PC-3 (cell line): ENCODE measurements around the gene ZNF117. TPM values are rescaled to one million over a fixed set of nuclear protein-coding genes. Genes with fewer than 3 reads are reported as not detected.
"Not testable (repeated sequence)": the region's sequence is repeated elsewhere in the genome, so short reads cannot be mapped to it uniquely, and the experiment has no call there.

Experiments
- ATAC-seq: fragments of 200-7000 bp; cut with Tn5 transposase; 2 replicates; pipeline ENCODE4 v1.9.1; 2020; ENCODE audit warnings: mild to moderate bottlenecking, moderate library complexity
- BruUV-seq: library from RNA; stranded (reverse); fragments of 400-500 nt; replicated peaks from 2 replicates; lab custom pipeline; 2021; lab: Mats Ljungman, UMichigan
- CTCF ChIA-PET: fragments of 300-600 bp; sonication (Branson Sonifier 250); formaldehyde crosslinking; loops from one replicate; lab custom pipeline; 2022; ENCODE audit warnings: antibody characterized with exemption; lab: Charles Lee
- POLR2A ChIA-PET: fragments of 300-600 bp; sonication (Branson Sonifier 250); formaldehyde crosslinking; loops from one replicate; lab custom pipeline; 2022; ENCODE audit warnings: antibody characterized with exemption; ENCODE audit not compliant: unreplicated experiment; lab: Charles Lee
- DNase-seq: peaks from one replicate; pipeline ENCODE4 v3.0.0-alpha.2; 2015
- H2AFZ ChIP-seq: fragments of 300-600 bp; sonication (generic); 2 replicates; pipeline ENCODE4 v1.6.0; 2016; ENCODE audit warnings: antibody characterized with exemption, low read length
- H3F3A ChIP-seq: fragments of 300-600 bp; sonication (generic); one replicate; pipeline ENCODE4 v1.6.0; 2017; ENCODE audit warnings: antibody characterized with exemption, low read length, control low read depth, mild to moderate bottlenecking; ENCODE audit not compliant: unreplicated experiment
- H3K27ac ChIP-seq: fragments of 300-600 bp; sonication (generic); 2 replicates; pipeline ENCODE4 v1.5.1; 2016; ENCODE audit warnings: mild to moderate bottlenecking, low read length
- H3K27me3 ChIP-seq: fragments of 300-600 bp; sonication (generic); 2 replicates; pipeline ENCODE4 v1.6.1; 2016; ENCODE audit warnings: low read length, mixed read lengths
- H3K36me3 ChIP-seq: fragments of 300-600 bp; sonication (generic); 2 replicates; pipeline ENCODE4 v1.6.1; 2016; ENCODE audit warnings: low read depth, mixed run types, low read length, mixed read lengths
- H3K4me1 ChIP-seq: fragments of 300-600 bp; sonication (generic); 2 replicates; pipeline ENCODE4 v1.5.1; 2016; ENCODE audit warnings: low read length; ENCODE audit not compliant: insufficient read depth
- H3K4me2 ChIP-seq: fragments of 300-600 bp; sonication (generic); 2 replicates; pipeline ENCODE4 v1.6.0; 2016; ENCODE audit warnings: low read length
- H3K4me3 ChIP-seq: fragments of 300-600 bp; sonication (generic); 2 replicates; pipeline ENCODE4 v1.5.1; 2016; ENCODE audit warnings: mild to moderate bottlenecking, low read length, mixed read lengths
- H3K79me2 ChIP-seq: fragments of 300-600 bp; sonication (generic); 2 replicates; pipeline ENCODE4 v1.6.1; 2017; ENCODE audit warnings: low read length, mixed read lengths
- H3K9ac ChIP-seq: fragments of 300-600 bp; sonication (generic); 2 replicates; pipeline ENCODE4 v1.6.0; 2016; ENCODE audit warnings: mild to moderate bottlenecking, low read length
- H3K9me2 ChIP-seq: fragments of 300-600 bp; sonication (generic); replicated peaks from 2 replicates; pipeline ENCODE4 v1.6.1; 2016; ENCODE audit warnings: mixed run types, low read length, mixed read lengths
- H3K9me3 ChIP-seq: fragments of 300-600 bp; sonication (generic); 2 replicates; pipeline ENCODE4 v1.6.1; 2016; ENCODE audit warnings: low read length, mixed read lengths
- H4K20me1 ChIP-seq: fragments of 300-600 bp; sonication (generic); 2 replicates; pipeline ENCODE4 v1.6.1; 2016; ENCODE audit warnings: low read length, mixed read lengths
- EZH2 ChIP-seq: fragments of 300-600 bp; sonication (generic); IDR thresholded peaks from one replicate; pipeline ENCODE4 v1.6.1; 2017; ENCODE audit warnings: antibody characterized with exemption, mild to moderate bottlenecking, low read length; ENCODE audit not compliant: unreplicated experiment
- EZH2phosphoT487 ChIP-seq: fragments of 300-600 bp; sonication (generic); IDR thresholded peaks from 2 replicates; pipeline ENCODE4 v1.6.1; 2018; ENCODE audit warnings: mild to moderate bottlenecking, antibody characterized with exemption, low read length, borderline replicate concordance
- intact Hi-C: fragments of 100-400 bp; cut with micrococcal nuclease; formaldehyde crosslinking; loops from 2 replicates; pipeline ENCODE4 v1.9.0; 2023
- total RNA-seq: library from RNA; depleted of rRNA; stranded (reverse); fragments of >200 nt; gene quantifications from 2 replicates; pipeline ENCODE4 v1.2.3, GENCODE V29; 2014
- TF ChIP-seq, protein P1 (sequence below): fragments of 300-600 bp; sonication (generic); conservative IDR thresholded peaks from 2 replicates; pipeline ENCODE4 v1.5.1; 2017; ENCODE audit warnings: antibody characterized with exemption, low read depth, mild to moderate bottlenecking, low read length

ZNF117 gene
- total RNA-seq, 1 experiment from 2014 or later, result 1.9 TPM

DNA sequence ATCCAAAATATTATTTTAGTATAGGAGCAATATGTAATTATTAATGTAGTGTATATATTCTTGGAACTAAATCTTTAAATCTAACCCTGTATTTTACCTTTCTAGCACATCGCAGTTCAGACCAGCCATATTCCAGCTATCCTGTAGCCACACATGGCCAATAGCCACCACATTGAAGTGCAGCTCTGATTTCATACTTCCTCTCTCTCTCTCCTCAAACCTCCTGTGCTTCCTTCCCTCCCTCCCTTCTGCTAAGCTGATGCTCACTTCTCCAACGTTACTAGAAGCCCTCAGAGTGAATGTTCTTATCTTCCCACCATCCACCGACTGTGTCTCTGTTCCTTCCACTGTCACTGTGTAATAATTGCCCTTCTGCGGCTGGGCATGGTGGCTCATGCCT is 16.2 kb upstream of the ZNF117 start:
- H2AFZ ChIP-seq, result peak overlapping the region; percentile 94
- peak overlapping the region; percentile 81 for H3K4me2 ChIP-seq
- peaks cover 44% of the 10 kb centered on the region for H3K79me2 ChIP-seq
- H3F3A ChIP-seq, H3K9me2 ChIP-seq, BruUV-seq, CTCF ChIA-PET, H3K27ac ChIP-seq, H3K9me3 ChIP-seq, ATAC-seq, H3K27me3 ChIP-seq, DNase-seq, H3K4me1 ChIP-seq, H4K20me1 ChIP-seq: not testable (repeated sequence)
- H3K36me3 ChIP-seq, result peaks cover 24% of the 10 kb centered on the region
- intact Hi-C loops, result loop anchor here (2.0 kb wide), 1 partner anchor 32 kb away; no protein-coding TSS in a partner anchor
- POLR2A ChIA-PET, result interaction anchor here (0.5 to 1.0 kb wide), 3 partner anchors 31 to 1047 kb away, joined by 3 to 10 read pairs (median 5); no protein-coding TSS in a partner anchor
- H3K4me3 ChIP-seq, result peak overlapping the region; percentile 95; the same call in 1 of the 2 replicates
- H3K9ac ChIP-seq, result peak overlapping the region; percentile 88; the same call in 1 of the 2 replicates

DNA sequence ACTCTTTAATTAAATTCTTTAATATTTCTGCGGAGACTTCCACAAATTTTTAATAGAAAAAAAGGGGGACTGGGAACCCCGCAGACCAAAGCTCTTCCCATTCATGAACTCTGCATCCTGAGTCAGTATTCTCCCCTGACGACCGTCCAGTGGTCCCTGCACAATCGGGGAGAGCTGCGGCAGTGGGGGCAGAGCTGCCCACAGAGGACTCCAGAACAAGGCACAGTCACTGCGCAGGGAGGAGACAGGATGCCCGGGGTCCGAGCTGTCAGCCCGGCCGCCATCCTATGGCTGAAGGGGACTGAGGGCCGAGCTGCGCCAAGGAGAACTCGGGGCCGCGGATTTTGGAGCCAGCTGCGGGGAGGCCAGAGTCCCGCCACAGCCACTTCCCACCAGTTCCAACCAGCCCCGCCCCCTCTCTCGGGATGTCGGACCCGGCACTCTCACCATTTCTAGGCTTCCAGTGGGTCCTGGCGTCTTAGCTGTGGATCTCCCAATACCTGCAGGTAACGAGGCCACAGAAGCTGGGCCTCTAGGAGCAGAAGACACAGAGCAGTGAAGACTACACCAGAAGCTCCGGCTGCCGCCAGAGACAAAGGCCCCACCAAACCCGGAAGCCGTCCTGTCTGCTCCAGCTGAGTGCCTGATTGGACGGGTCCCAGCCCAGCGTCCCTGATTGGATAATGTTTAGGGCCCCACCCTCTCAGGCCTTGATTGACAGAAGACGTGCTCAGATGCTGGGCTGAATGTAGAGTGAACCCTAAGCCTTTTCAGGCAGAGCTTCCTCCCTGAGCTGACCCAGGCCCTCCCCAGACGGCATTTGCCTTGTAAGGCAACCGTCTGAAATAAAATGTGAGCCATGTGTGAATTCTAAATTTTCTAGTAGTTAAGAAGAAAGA is 15.5 kb upstream of the ZNF117 start, which contains the start of gene ERV3-1:
Gene ERV3-1 (minus strand): TSS at position 594 of the 899 bp plus-strand sequence. CDS start 13,661 bp downstream, outside the sequence.
- H3K36me3 ChIP-seq, result peaks cover 31% of the 10 kb centered on the region
- 0 out of 2 replicates have a peak, but pooled peaks cover 4% of the 10 kb centered on the region for H3K9me3 ChIP-seq
- peak within 1 kb of the TSS; percentile 88 for H3K9ac ChIP-seq
- no peak for TF ChIP-seq EZH2phosphoT487
- no peak for TF ChIP-seq EZH2
- TF ChIP-seq, protein P1, sequence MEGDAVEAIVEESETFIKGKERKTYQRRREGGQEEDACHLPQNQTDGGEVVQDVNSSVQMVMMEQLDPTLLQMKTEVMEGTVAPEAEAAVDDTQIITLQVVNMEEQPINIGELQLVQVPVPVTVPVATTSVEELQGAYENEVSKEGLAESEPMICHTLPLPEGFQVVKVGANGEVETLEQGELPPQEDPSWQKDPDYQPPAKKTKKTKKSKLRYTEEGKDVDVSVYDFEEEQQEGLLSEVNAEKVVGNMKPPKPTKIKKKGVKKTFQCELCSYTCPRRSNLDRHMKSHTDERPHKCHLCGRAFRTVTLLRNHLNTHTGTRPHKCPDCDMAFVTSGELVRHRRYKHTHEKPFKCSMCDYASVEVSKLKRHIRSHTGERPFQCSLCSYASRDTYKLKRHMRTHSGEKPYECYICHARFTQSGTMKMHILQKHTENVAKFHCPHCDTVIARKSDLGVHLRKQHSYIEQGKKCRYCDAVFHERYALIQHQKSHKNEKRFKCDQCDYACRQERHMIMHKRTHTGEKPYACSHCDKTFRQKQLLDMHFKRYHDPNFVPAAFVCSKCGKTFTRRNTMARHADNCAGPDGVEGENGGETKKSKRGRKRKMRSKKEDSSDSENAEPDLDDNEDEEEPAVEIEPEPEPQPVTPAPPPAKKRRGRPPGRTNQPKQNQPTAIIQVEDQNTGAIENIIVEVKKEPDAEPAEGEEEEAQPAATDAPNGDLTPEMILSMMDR, result no peak
- intact Hi-C loops, result loop anchor here (2.0 kb wide), 1 partner anchor 32 kb away; no protein-coding TSS in a partner anchor
- peak; percentile 91 for DNase-seq
- no peaks in the 10 kb centered on the region for H3F3A ChIP-seq
- peak within 1 kb of the TSS; percentile 41 for H3K27ac ChIP-seq
- ChIA-PET POLR2A (interaction anchor here (0.5 to 1.0 kb wide), 3 partner anchors 31 to 1047 kb away, joined by 3 to 10 read pairs (median 5); no protein-coding TSS in a partner anchor), CTCF (no interaction called here)
- ATAC-seq, result peak; percentile 99
- TSS peak; percentile 56 for BruUV-seq
- H3K4me1 ChIP-seq, result no peaks in the 10 kb centered on the region
- no peaks in the 10 kb centered on the region for H3K27me3 ChIP-seq
- peak within 1 kb of the TSS; percentile 94 for H2AFZ ChIP-seq
- no peaks in the 10 kb centered on the region for H3K9me2 ChIP-seq
- no peaks in the 10 kb centered on the region for H4K20me1 ChIP-seq
- H3K79me2 ChIP-seq, result peaks cover 51% of the 10 kb centered on the region
- peak within 1 kb of the TSS; percentile 95 for H3K4me3 ChIP-seq
- H3K4me2 ChIP-seq, result peak within 1 kb of the TSS; percentile 81

DNA sequence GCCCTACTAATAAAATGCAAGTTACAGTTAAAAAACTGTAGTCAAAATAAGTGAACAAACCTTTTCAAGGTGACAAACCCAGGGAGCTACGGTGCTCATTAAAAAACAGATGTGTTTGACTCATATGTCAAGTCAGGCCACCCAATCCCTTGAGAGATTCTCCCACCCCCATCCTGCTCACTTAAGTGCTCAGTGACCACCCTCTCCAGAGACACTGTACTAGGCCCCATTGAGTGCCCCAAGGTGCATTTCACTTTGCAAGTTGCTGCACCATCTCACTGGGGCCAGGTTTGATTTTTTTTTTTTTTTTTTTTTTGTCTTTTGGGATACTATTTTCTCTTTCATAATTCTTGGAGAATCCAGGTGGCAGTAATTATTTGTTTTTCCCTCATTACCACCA is 13.7 kb upstream of the ZNF117 start:
- no peak for DNase-seq
- TF ChIP-seq EZH2phosphoT487, result no peak
- no peak for TF ChIP-seq EZH2
- TF ChIP-seq, protein P1, result no peak
- Histone ChIP-seq H3K9me3 (0 out of 2 replicates have a peak, but pooled peaks cover 4% of the 10 kb centered on the region), H3K9ac (no peak overlapping the region), H3K27me3 (no peaks in the 10 kb centered on the region), H3K9me2 (no peaks in the 10 kb centered on the region), H2AFZ (no peak overlapping the region), H3F3A (no peaks in the 10 kb centered on the region), H3K4me3 (no peak overlapping the region), H3K27ac (no peak overlapping the region), H3K4me1 (peaks cover 5% of the 10 kb centered on the region), H3K36me3 (peaks cover 42% of the 10 kb centered on the region), H3K79me2 (peaks cover 58% of the 10 kb centered on the region), H3K4me2 (peak overlapping the region; percentile 81; the same call in 1 of the 2 replicates), H4K20me1 (no peaks in the 10 kb centered on the region)
- no TSS peak for BruUV-seq
- intact Hi-C loops, result no loop called here
- ChIA-PET POLR2A (no interaction called here), CTCF (no interaction called here)
- no peak for ATAC-seq
